Measurements from ENCODE around the gene UBFD1. TPM values are rescaled to one million over a fixed set of nuclear protein-coding genes. Genes with fewer than 3 reads are reported as not detected.

The UBFD1 gene
- total RNA-seq, 3 donors from 2014 or later: 59.0 to 90.6 (median 65.2) TPM

DNA sequence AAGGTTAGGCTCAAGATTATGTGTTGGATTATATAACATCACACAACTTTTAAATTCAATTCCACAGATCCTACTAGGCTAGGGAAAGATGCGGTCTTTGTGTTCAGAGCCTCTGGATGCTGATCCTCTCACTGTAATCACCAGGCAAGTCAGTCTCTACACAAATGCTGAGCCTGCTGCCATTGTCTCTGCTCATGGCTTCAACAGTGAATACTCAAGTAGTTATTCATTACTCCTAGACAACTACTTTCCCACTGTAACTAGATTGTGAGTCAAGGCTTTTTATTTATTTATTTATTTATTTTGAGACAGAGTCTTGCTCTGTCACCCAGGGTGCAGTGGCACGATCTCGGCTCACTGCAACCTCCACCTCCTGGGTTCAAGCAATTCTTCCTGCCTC is 54.4 kb downstream of the UBFD1 start:
- no peaks in the 10 kb centered on the region for H3K27me3 ChIP-seq
- H3K4me3 ChIP-seq: no peak overlapping the region
- intact Hi-C loops (cut with DNase I; ENCODE audit: low total_unique reads): no loop called here
- no peak overlapping the region for H3K27ac ChIP-seq
- H3K36me3 ChIP-seq: no peaks in the 10 kb centered on the region
- no peak for TF ChIP-seq POLR2A (IDR thresholded peaks at IDR 0.05)
- no peak for TF ChIP-seq POLR2AphosphoS5 (IDR thresholded peaks at IDR 0.05)
- TF ChIP-seq, protein P1, sequence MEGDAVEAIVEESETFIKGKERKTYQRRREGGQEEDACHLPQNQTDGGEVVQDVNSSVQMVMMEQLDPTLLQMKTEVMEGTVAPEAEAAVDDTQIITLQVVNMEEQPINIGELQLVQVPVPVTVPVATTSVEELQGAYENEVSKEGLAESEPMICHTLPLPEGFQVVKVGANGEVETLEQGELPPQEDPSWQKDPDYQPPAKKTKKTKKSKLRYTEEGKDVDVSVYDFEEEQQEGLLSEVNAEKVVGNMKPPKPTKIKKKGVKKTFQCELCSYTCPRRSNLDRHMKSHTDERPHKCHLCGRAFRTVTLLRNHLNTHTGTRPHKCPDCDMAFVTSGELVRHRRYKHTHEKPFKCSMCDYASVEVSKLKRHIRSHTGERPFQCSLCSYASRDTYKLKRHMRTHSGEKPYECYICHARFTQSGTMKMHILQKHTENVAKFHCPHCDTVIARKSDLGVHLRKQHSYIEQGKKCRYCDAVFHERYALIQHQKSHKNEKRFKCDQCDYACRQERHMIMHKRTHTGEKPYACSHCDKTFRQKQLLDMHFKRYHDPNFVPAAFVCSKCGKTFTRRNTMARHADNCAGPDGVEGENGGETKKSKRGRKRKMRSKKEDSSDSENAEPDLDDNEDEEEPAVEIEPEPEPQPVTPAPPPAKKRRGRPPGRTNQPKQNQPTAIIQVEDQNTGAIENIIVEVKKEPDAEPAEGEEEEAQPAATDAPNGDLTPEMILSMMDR (IDR thresholded peaks at IDR 0.05): no peak
- no peaks in the 10 kb centered on the region for H3K4me1 ChIP-seq
- DNase-seq (ENCODE audit: low spot score in 2 of 2): no peak
- no peaks in the 10 kb centered on the region for H3K9me3 ChIP-seq

DNA sequence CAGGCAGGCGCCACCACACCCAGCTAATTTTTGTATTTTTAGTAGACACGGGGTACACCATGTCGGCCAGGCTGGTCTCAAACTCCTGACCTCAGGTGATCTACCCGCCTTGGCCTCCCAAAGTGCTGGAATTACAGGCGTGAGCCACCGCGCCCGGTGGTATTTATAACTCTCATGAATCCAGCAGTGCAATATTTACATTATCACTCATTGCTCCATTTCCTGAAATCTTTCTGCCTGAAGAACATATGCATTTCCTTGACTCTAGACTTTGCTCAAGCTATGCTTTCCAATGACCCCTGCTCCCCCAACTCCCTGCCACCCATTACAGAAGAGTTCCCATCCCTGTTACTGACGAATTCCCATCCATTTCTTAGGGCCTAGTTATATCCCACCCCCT is 58.3 kb downstream of the UBFD1 start:
- TF ChIP-seq, protein P1 (IDR thresholded peaks at IDR 0.05): no peak
- TF ChIP-seq POLR2AphosphoS5 (IDR thresholded peaks at IDR 0.05) (no peak), POLR2A (IDR thresholded peaks at IDR 0.05) (no peak)
- no peaks in the 10 kb centered on the region for H3K9me3 ChIP-seq
- H3K27me3 ChIP-seq: no peaks in the 10 kb centered on the region
- no peak overlapping the region for H3K27ac ChIP-seq
- no peak overlapping the region for H3K4me3 ChIP-seq
- intact Hi-C loops (cut with DNase I; ENCODE audit: low total_unique reads): no loop called here
- no peaks in the 10 kb centered on the region for H3K36me3 ChIP-seq
- DNase-seq (ENCODE audit: low spot score in 2 of 2): no peak
- no peaks in the 10 kb centered on the region for H3K4me1 ChIP-seq

Other genes with a start within 250 kb of the UBFD1 start
- gene COG7, start 104.5 kb upstream of the UBFD1 start, total RNA-seq: 10 to 100 TPM; 12.8 to 31.6 (median 29.2) TPM
- gene GGA2, start 47.2 kb upstream of the UBFD1 start, total RNA-seq: 10 to 100 TPM; 42.9 to 72.0 (median 61.9) TPM
- 10 to 100 TPM; 22.4 to 25.9 (median 25.0) TPM for gene EARS2, start 377 bp upstream of the UBFD1 start, total RNA-seq
- 10 to 100 TPM; 59.4 to 75.1 (median 64.6) TPM for gene NDUFAB1, start 38.6 kb downstream of the UBFD1 start, total RNA-seq
- gene PALB2, start 83.6 kb downstream of the UBFD1 start, total RNA-seq: 10 to 100 TPM; 10.4 to 18.6 (median 10.5) TPM
- 10 to 100 TPM; 29.5 to 41.8 (median 41.3) TPM for gene DCTN5, start 83.7 kb downstream of the UBFD1 start, total RNA-seq
- 1 to 10 TPM in 2 of 3 donors, under 1 TPM in 1; 0.66 to 4.3 (median 1.3) TPM for gene PLK1, start 121.2 kb downstream of the UBFD1 start, total RNA-seq
- gene ERN2, start 155.5 kb downstream of the UBFD1 start, total RNA-seq: under 1 TPM in 1 of 3 donors, not detected in 2; 0.33 TPM
- under 1 TPM in 2 of 3 donors, not detected in 1; 0.16 to 0.33 TPM for gene CHP2, start 197.3 kb downstream of the UBFD1 start, total RNA-seq